DND-41 (cell line): ENCODE results near the gene HERC4.

Source experiments
- CTCF ChIP-seq: IDR thresholded peaks from 2 replicates; pipeline ENCODE4 v1.5.1; 2012; ENCODE audit warnings: borderline replicate concordance, low read length, moderate library complexity, mild to moderate bottlenecking; ENCODE audit not compliant: poor library complexity, severe bottlenecking; ENCODE audit errors: extremely low read depth
- EZH2 ChIP-seq: IDR thresholded peaks from 3 replicates; pipeline ENCODE4 v1.6.1; 2012; ENCODE audit warnings: borderline replicate concordance, low read depth, mild to moderate bottlenecking, moderate library complexity, low read length, inconsistent platforms; ENCODE audit not compliant: severe bottlenecking

GRCh38 chr10:68010426-68010940, 64.6 kb downstream of the HERC4 start:
- TF ChIP-seq EZH2: no peak
- no peak for TF ChIP-seq CTCF
